HG02938 (cell line): ENCODE data around the gene CDH4.

ENCODE experiments used
- ATAC-seq: cut with Tn5 transposase; IDR thresholded peaks from one replicate; pipeline ENCODE4 v1.9.1; 2021; ENCODE audit warnings: mild to moderate bottlenecking, moderate library complexity; ENCODE audit not compliant: unreplicated experiment

Gene CDH4

GRCh38 chr20:61434341-61434781 lies 182.3 kb downstream of the CDH4 start:
- no peak for ATAC-seq

DNA sequence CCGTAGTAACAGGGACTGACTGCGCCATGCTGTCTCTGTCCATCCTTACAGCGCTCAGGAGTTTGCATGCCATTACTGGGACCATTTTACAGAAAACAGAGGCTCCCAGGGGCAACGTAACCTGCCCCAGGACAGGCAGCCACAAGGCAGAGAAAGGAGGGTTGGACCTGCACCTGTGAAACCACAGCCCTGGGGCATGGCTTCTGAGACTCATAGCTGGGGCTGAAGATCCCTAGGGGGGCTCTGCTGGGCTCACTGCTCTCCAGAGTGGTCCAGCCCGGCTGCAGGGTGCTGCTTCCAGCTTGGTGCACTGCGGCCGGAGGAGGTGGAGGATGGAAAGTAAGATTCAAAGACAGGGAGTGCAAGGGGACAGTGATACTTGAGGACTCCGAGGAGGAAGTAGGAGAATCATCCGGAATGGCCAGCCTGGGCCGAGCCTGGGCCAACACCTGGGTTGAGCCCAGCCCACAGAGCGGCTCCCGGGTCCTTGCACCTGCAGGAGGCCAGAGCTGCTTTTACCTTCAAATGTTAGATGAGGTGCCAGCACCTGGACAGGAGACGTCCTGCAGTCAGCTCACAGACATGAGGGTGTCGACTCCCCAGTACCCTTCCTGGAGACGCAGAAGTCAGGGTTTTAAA lies 183.2 kb downstream of the CDH4 start:
- ATAC-seq: no peak

- no peak for ATAC-seq
These were observed 183.8 kb downstream of the CDH4 start for GRCh38 chr20:61435823-61436220.

DNA sequence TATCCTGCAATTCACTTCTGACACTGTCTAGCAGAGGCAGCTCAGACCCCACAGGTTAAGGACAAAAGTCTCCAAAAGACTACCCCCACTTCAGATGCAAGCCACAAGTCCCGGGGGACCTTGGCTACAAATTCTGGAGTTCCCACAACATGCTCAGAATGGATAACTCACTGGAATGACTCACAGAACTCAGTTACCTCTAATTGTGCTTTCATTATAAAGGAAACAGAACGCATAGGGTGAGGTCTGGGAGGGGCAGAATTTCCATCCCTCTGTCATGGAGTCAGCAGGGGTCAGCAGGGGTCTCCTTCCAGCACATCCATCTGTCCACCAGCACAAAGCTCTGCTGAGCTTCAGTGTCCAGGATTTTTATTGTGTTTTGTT lies 184.2 kb downstream of the CDH4 start:
- no peak for ATAC-seq

DNA sequence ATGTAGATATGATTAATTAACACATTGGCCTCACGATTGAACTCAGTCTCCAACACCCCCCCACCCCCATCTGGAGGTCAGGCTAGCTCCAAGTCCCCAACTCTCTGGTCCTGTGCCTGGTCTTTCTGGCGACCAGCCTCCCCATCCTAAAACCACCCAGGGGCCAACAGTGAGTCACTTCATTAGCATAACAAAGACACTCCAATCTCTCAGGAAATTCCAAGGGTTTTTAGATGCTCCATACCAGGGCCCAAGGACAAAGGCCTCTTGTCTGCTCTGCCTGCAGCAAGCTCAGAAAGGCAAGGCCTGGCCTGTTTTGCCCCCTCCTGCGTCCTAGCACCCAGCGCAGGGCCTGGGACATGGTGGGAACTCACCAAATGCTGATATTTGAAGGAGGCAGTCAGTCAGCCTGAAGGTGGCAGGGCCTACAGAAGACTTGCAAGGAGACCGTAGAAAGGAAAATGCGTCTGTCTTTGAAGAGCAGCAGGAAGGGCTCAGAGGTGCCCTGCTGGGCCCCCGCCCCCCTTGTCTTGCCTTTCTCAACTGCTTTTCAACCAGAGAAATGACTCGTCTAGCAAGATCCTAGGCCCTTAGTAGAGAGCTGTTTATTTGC lies 184.7 kb downstream of the CDH4 start:
- ATAC-seq: no peak

GRCh38 chr20:61437280-61438206 lies 185.5 kb downstream of the CDH4 start:
- ATAC-seq: no peak

DNA sequence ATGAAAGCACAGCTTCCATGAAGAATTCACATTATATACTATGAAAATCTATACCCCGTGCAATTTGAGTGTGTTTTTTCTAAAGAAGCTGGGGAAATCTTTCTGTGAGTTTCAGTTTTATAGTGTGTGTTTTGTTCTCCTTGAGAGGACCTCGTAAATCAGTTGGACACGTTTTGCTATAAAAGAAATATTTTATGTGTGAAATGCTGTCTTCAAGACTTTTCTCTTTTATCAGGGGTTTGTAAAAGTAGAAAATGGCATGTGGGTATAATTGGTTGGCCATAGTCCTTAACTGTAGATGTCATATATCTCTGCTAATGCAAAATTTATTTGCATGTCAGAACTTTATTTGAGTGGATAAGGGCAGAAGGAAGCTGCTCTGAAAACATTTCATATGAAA lies 186.2 kb downstream of the CDH4 start:
- no peak for ATAC-seq

DNA sequence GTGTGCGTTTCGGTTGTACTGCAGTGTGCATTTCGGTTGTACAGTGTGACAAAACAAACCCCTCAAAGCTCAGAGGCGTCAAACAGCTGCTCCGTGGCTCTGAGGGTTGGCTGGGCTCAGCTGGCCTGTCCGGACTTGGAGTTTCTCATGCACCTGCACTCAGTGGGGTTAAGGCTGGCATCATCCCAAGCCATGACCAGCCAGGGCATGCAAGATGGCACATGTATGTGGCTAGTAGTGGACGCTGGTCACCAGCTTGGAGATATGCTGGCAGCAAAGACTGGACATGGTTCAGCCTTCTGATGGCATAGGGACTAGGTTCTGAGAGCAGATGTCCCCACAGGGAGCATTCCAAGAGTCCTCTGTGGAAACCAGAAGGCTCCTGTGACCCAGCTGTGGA lies 187.2 kb downstream of the CDH4 start:
- ATAC-seq: no peak

DNA sequence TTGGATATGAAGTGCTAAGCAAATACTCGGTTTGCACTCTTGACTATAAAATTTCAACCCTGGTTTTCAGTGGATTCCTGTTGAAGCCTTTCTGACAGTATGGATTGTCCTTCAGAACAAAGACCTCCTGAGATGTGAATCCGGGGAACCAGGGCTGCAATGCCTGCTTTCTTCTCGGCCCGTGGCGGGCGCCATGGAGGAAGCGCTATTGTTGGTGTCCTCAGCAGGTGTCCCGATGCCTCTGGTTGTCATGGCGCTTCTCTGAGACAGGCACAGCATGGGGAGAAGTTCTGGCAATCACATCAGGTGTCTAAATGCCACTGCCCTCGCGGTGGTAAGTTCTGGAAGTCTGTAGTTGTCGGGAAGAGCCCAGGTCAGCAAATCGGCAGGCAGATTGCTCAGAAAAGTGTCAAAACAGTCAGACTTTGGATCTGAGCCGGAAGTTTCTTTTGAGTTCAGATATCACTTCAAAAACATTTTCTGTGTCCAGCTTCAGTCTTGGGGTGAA lies 188.5 kb downstream of the CDH4 start:
- ATAC-seq: no peak

- no peak for ATAC-seq
These were observed 189.5 kb downstream of the CDH4 start for GRCh38 chr20:61441537-61441936.

DNA sequence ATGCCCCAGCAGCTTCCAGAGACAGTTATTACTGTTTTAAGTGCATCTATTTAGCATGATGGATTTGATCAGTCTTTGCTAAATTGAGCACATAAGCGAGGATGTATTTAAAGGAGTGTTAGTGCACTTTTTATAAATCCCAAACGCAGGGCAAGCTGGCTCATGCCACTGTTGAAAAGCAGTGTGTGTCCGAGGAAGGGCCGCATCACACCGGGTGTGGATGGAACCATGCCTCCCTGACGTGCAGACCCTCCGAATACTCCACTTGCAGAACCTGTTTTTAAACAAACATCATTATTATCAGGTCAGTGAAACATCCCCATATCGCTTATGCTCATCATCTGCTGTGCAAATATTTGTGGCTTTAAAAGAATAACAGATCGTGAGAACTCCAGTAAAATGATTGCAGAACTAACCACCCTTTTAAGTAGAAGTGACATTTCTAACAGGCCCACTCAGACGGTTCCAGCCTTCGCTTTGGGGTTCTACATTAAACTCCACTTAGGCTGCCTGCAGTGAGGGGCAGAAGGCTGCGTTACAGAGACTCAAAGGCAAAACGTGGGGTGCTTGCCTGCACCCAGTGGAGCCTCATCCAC lies 190.1 kb downstream of the CDH4 start:
- no peak for ATAC-seq

- no peak for ATAC-seq
These were observed 190.7 kb downstream of the CDH4 start for GRCh38 chr20:61442718-61443117.

GRCh38 chr20:61443443-61444126 lies 191.5 kb downstream of the CDH4 start:
- ATAC-seq: no peak

DNA sequence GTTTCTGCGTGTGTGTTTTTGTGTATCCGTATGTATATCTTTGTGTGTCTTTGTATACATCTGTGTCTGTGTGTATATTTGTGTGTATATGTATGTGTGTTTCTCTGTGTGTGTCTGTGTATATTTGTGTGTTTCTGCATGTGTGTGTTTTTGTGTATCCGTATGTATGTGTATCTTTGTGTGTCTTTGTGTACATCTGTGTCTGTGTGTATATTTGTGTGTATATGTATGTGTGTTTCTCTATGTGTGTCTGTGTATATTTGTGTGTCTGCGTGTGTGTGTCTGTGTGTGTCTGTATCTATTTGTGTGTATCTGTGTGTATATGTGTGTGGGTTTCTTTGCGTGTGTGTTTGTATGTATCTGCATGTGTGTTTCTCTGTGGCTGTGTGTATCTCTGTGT lies 192.6 kb downstream of the CDH4 start:
- ATAC-seq: no peak

- no peak for ATAC-seq
These were observed 193.1 kb downstream of the CDH4 start for GRCh38 chr20:61445138-61445537.

DNA sequence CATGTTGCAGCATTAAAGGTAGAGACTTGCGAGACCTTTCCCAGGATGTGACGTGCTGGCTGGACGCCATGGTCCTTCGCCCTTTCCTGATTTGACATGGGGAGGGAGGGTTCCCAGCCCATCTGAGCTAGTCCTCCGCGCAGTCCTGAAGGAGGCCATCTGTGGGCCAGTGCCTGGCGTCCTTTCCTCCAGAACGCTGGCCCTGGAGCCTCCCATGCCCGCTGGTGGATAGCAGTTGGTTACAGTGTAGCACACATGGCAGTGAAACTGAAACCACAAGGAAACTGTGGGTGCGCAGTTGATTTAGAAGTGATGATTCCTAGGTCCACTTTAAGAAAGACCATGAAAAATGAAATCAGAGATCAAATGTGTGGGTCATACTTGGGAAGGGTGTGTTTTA lies 193.7 kb downstream of the CDH4 start:
- no peak for ATAC-seq

GRCh38 chr20:61447952-61448351 lies 195.9 kb downstream of the CDH4 start:
- no peak for ATAC-seq

- ATAC-seq: no peak
These were observed 196.3 kb downstream of the CDH4 start for GRCh38 chr20:61448386-61448785.

GRCh38 chr20:61449057-61449609 lies 197.1 kb downstream of the CDH4 start:
- ATAC-seq: no peak

DNA sequence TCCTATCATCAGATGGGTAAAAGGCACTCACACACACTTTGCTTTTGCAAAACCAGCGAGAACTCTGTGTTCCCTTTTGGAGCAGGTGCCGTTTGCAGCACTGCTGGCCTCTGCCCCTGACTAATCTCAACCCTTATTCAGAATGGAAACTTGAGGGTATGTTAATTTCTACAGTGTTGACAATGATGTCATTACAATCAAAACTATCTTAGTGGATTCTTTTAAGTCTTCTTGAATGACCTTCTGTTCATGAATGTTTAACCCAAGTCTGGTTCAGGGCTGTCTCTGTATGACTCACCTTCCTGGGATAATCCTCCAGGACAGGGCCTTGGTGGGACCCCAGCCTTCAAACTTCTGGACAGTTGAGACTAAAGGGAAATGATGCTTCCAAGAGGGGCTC lies 197.9 kb downstream of the CDH4 start:
- no peak for ATAC-seq
